GM12873 (cell line): Measurements from ENCODE around the gene GRIK2.

Experiments
- TF ChIP-seq, protein P1 (sequence below): IDR thresholded peaks from 2 replicates; pipeline ENCODE4 v1.5.1; 2012; ENCODE audit warnings: low read depth, mild to moderate bottlenecking, moderate library complexity, low read length, control low read depth; ENCODE audit not compliant: insufficient read depth; ENCODE audit errors: missing control alignments

Gene GRIK2

DNA sequence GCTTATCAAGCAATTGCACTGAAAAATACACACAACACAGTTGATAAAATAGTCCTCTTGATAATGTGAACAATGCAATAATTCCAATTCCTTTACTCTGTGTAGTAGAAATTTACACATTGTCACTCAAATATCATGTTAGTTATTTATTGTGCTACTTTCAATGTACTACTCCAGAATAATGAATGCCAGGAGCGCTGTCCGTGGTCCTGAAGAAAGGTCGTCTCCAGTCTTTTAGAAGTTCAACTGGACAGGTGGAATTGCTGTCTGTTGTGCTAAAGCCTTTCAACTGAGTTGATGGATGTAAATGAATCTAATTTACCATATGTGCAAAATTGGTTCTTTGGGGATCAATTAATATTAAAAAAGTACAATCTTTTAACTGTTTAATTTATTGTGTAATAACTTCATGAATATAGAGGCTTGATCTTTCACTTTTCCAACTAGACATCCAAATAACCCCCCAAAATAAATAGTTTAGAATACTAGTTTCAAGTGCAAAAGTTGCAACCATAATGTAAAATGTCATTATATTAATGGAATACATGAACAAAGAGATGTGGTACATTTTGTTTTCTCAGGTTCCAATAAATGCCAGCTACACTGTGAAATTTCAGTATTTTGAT, 3.2 kb downstream of the GRIK2 start:
- TF ChIP-seq, protein P1, sequence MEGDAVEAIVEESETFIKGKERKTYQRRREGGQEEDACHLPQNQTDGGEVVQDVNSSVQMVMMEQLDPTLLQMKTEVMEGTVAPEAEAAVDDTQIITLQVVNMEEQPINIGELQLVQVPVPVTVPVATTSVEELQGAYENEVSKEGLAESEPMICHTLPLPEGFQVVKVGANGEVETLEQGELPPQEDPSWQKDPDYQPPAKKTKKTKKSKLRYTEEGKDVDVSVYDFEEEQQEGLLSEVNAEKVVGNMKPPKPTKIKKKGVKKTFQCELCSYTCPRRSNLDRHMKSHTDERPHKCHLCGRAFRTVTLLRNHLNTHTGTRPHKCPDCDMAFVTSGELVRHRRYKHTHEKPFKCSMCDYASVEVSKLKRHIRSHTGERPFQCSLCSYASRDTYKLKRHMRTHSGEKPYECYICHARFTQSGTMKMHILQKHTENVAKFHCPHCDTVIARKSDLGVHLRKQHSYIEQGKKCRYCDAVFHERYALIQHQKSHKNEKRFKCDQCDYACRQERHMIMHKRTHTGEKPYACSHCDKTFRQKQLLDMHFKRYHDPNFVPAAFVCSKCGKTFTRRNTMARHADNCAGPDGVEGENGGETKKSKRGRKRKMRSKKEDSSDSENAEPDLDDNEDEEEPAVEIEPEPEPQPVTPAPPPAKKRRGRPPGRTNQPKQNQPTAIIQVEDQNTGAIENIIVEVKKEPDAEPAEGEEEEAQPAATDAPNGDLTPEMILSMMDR: no peak

DNA sequence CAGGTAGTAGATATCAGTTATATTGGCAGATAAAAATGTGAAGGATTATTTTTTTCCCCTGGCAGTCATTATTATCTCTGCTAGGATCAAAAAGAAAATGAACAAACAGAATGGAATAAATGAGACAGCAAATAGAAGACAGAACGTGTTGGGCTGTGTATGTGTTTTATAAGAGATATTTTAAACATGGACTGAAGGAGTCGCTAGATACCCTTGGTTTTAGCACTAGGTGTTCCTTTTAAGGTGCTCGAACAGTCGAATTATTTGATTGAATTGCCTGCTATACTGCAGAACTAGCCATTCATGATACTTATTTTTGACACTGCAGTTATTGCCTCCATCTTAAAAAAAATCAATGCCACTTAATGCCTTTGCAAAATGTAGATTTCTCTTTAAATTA, 3.7 kb downstream of the GRIK2 start:
- TF ChIP-seq, protein P1: peak; percentile 12

- TF ChIP-seq, protein P1: no peak
Measured at GRCh38 chr6:101398716-101399615, 5.5 kb downstream of the GRIK2 start.

GRCh38 chr6:101399616-101400162, 6.2 kb downstream of the GRIK2 start:
- TF ChIP-seq, protein P1: no peak

DNA sequence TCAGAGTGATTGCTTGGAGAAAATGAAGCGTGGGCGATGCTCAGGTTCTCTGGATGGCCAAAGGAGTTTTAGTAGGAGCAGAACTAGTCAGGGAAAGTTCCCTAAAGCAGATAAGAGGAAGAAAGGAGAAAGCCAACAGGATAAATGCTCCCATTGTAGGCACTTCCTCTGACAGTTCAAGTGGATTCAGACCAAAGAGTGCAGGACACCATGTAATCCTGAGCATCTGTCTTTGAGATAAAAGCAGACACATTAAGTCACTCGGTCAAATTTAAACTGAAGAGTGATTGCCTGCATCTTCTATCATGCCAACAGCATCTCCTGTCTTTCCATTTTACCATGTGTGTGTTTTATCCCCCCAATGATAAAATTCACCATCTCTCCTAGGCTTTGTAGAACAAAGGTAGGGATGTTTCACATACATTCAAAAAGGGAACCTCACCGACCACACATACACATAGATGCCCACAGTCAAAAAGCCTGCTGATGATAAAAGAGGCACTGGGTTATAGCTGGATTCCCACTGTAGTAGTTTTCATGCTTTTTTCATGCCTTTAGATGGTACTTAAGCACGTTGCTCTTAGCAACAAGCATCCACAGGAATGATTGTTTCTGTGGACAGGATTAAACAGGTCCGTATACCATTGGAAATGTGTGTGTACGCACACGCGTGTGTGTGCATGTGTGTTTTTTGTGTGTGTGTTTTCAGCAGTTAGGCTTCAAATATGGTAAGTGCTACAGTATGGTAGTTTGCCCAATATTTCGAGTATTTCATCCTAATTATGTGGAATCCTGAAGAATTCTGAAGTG, 7.0 kb downstream of the GRIK2 start:
- TF ChIP-seq, protein P1: no peak

GRCh38 chr6:101401171-101401570, 7.7 kb downstream of the GRIK2 start:
- TF ChIP-seq, protein P1: no peak
